Ectodermal cell (in vitro differentiated cells): ENCODE measurements around the gene MBOAT1.
"Not testable (repeated sequence)": the region's sequence is repeated elsewhere in the genome, so short reads cannot be mapped to it uniquely, and the experiment has no call there.

Experiments used
- H3K27ac ChIP-seq: 2 replicates; pipeline ENCODE4 v1.7.0; 2013; ENCODE audit warnings: mild to moderate bottlenecking, low read depth, low read length; ENCODE audit not compliant: insufficient read depth, poor library complexity, severe bottlenecking
- H3K27me3 ChIP-seq: 2 replicates; pipeline ENCODE4 v1.7.0; 2013; ENCODE audit warnings: mild to moderate bottlenecking, low read length; ENCODE audit not compliant: insufficient read depth, control insufficient read depth, poor library complexity, severe bottlenecking
- H3K36me3 ChIP-seq: one replicate; pipeline ENCODE4 v1.7.0; 2013; ENCODE audit warnings: low read length; ENCODE audit not compliant: control insufficient read depth, insufficient read depth
- H3K4me1 ChIP-seq: one replicate; pipeline ENCODE4 v1.7.0; 2013; ENCODE audit warnings: low read length; ENCODE audit not compliant: control insufficient read depth, insufficient read depth
- H3K4me3 ChIP-seq: 2 replicates; pipeline ENCODE4 v1.7.0; 2013; ENCODE audit warnings: low read depth, low read length, control low read depth; ENCODE audit not compliant: insufficient read depth
- H3K9me3 ChIP-seq: 2 replicates; pipeline ENCODE4 v1.7.0; 2013; ENCODE audit warnings: mild to moderate bottlenecking, low read length, moderate library complexity; ENCODE audit not compliant: control insufficient read depth
- whole genome bisulfite sequencing, 2 experiments: methylation state at CpG; one replicate each; pipeline ENCODE4 v1.1.7; 2013; ENCODE audit warnings: missing lambda C conversion rate in 2 of 2; 5-methylcytosine and 5-hydroxymethylcytosine counted together

MBOAT1 gene

DNA sequence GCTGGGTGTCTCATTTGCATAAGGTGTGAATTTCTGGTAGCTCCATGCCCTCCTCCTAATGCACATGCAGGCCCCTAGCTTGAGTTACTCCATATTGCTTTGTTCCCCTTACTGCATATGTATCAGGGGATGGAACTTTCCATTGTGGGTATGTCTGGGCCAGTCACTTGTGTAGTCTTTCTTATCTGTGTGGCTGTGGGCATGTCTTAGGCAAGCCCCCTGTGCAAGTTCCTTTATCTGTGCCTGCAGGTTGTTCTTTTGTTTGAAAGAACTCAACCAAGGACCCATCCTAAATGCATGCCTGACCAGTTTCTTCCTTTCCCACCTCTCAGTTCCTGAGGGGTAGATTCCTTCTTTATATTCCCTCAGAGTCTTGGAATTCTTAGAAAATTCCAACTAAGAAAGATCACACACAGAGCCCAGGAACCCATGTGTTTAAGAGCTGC lies 23.6 kb downstream of the MBOAT1 start:
- H3K36me3 ChIP-seq: no peaks in the 10 kb centered on the region
- peaks cover 2% of the 10 kb centered on the region for H3K9me3 ChIP-seq
- H3K4me3 ChIP-seq: no peak overlapping the region
- H3K27me3 ChIP-seq: no peaks in the 10 kb centered on the region
- H3K27ac ChIP-seq: no peak overlapping the region
- no peaks in the 10 kb centered on the region for H3K4me1 ChIP-seq

DNA sequence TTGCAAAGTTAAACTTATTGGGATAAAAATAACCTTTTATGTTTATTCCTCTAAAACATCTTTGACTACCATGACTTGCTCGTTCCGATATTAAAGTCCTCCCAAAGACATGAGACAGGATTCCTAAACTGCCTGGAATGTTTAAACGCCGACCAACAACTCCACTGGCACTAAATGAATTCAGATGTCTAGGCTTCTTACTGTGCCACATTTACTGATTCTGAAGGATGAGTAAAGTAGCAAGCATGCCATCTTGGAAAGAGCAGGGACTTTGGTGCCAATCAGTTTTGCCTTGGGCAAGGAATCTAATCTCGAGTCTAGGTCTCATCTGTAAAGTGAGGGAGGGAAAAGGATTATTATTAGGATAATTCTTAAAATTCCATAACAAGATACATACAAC lies 25.3 kb downstream of the MBOAT1 start:
- no peaks in the 10 kb centered on the region for H3K36me3 ChIP-seq
- H3K27ac ChIP-seq: no peak overlapping the region
- no peaks in the 10 kb centered on the region for H3K4me1 ChIP-seq
- WGBS, 2 experiments: 92 to 97% methylated on average over 4 to 5 of the region's 5 CpGs
- peaks cover 2% of the 10 kb centered on the region for H3K9me3 ChIP-seq
- H3K4me3 ChIP-seq: no peak overlapping the region
- H3K27me3 ChIP-seq: no peaks in the 10 kb centered on the region

DNA sequence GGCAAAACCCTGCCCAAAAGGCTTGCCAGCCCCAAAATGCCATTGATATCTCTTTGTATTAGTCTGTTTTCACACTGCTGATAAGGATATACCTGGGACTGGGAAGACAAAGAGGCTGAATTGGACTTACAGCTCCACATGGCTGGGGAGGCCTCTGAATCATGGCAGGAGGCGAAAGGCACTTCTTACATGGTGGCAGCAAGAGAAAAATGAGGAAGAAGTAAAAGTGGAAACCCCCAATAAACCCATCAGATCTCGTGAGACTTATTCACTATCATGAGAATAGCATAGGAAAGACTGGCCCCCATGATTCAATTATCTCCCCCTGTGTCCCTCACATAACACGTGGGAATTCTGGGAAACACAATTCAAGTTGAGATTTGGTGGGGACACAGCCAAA lies 28.6 kb downstream of the MBOAT1 start:
- 88 to 91% methylated on average over 3 of the region's 3 CpGs for WGBS, 2 experiments
- no peak overlapping the region for H3K4me3 ChIP-seq
- no peak overlapping the region for H3K27ac ChIP-seq

DNA sequence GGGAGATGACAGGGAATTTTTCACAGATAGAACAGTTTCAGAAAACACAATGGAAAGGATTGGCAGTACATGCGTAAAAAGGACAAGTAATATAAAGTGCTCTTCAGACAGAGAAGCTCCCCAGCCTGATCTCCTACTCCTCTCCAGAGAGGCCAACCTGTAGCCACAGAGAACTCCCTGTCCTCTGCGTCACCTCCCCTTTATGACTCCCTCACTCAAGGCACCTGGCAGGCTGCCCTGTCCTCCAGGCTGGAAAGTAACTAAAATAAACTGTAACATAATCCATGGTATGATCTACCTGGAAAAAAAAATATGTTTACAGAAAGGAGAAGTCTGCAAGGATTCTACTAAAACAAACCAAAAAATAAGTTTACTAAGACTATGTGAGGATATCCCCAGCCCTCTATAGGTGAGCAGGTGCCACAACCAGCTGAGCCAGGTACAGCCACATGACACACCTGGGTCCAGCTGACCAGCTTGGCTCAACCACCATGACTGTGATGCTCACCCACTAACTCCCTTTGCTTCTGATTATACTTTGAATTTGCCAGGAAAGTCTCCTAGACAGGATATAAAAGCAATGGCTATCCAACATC lies 29.2 kb downstream of the MBOAT1 start:
- no peak overlapping the region for H3K27ac ChIP-seq
- H3K36me3 ChIP-seq: no peaks in the 10 kb centered on the region
- H3K27me3 ChIP-seq: no peaks in the 10 kb centered on the region
- no peaks in the 10 kb centered on the region for H3K4me1 ChIP-seq
- 59 to 76% methylated on average over 2 of the region's 2 CpGs for WGBS, 2 experiments
- H3K9me3 ChIP-seq: no peaks in the 10 kb centered on the region
- no peak overlapping the region for H3K4me3 ChIP-seq

More for the DNA sequence above, 28.6 kb downstream of the MBOAT1 start:
- Histone ChIP-seq H3K27me3 (no peaks in the 10 kb centered on the region), H3K4me1 (no peaks in the 10 kb centered on the region), H3K9me3 (no peaks in the 10 kb centered on the region), H3K36me3 (no peaks in the 10 kb centered on the region)

DNA sequence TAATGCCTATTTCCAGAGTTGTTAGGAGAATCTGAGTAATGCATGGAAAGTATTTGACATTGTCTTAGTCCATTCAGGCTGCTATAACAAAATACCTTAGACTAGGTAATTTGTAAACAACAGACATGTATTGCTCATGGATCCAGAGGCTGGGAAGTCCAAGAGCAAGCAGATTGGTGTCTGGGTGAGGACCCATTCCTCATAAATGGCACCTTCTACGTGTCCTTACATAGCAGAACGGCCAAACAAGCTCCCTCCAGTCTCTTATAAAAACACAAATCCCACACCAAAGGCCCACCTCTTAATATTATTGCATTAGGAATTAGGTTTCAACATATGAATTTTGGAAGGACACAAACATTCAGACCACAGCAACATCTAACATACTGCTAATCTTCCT lies 30.2 kb downstream of the MBOAT1 start:
- H3K4me1 ChIP-seq: no peaks in the 10 kb centered on the region
- no peak overlapping the region for H3K27ac ChIP-seq
- WGBS, 2 experiments: 77 to 88% methylated on average over 2 of the region's 2 CpGs
- H3K4me3 ChIP-seq: no peak overlapping the region
- no peaks in the 10 kb centered on the region for H3K9me3 ChIP-seq
- no peaks in the 10 kb centered on the region for H3K36me3 ChIP-seq
- no peaks in the 10 kb centered on the region for H3K27me3 ChIP-seq

DNA sequence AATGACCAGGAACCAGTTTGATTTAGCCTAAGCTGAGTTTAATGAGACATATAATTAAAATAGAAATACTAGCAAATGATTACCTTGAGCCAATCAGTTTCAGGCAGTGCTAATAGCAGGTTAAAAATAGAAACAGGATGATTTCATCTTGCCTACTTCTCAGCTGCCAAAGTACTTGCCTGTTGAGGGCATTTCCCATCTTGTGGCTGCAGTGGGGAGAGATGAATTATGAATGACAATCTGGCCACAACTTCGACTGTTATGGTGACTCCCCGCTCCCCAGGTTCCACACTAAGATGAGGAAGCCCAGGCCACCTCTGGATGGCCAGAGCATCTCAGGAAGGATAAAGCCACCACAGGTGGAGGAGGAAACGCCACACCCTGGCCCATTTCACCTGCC lies 31.3 kb downstream of the MBOAT1 start:
- H3K36me3 ChIP-seq: no peaks in the 10 kb centered on the region
- WGBS, 2 experiments: 89 to 93% methylated on average over 3 of the region's 3 CpGs
- H3K9me3 ChIP-seq: no peaks in the 10 kb centered on the region
- H3K27me3 ChIP-seq: no peaks in the 10 kb centered on the region
- no peak overlapping the region for H3K27ac ChIP-seq
- H3K4me1 ChIP-seq: no peaks in the 10 kb centered on the region
- no peak overlapping the region for H3K4me3 ChIP-seq

DNA sequence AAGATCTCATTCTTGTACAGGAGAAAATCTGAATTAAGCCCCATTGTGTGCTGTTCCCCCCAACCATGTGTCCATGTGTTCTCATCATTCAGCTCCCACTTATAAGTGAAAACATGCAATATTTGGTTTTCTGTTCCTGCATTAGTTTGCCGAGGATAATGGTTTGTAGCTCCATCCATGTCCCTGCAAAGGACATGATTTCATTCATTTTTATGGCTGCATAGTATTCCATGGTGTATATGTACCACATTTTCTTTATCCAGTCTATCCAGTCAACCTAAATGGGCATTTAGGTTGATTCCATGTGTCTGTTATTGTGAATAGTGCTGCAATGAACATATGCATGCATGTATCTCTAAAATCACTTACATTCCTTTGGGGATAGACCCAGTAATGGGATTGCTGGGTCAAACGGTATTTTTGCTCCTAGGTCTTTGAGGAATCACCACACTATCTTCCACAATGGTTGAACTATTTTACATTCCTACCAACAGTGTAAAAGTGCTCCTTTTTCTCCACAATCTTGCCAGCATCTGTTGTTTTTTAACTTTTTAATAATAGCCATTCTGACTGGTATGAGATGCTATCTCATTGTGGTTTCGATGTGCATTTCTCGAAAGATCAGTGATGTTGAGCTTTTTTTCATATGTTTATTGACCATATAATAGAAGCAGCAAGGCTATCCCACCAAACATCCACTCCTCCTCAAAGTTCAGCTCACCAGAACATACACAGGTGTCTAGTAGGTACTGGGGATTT lies 32.8 kb downstream of the MBOAT1 start:
- not testable (repeated sequence) for H3K36me3 ChIP-seq, H3K9me3 ChIP-seq, H3K27me3 ChIP-seq, H3K4me1 ChIP-seq, H3K4me3 ChIP-seq, H3K27ac ChIP-seq
- 78 to 83% methylated on average over 4 of the region's 4 CpGs for WGBS, 2 experiments

DNA sequence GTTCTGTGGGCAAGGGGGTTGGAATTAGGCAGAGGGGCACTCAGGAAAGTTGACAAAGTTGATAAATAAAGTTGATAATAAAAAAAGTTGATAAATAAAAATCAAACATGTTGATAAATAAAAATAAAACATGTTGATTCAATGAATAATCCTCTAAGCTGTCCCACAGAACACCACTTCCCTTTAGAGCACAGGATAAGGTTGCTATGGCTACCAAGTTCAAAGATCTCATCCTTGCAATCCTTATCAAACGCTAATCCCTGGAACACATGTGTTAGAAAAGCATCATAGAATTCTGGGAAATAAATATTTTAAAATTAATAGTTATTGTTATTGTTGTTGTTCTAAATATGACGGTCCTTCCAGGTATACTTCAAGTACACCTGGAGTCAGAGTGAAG lies 33.9 kb downstream of the MBOAT1 start:
- Histone ChIP-seq H3K9me3 (no peaks in the 10 kb centered on the region), H3K27ac (no peak overlapping the region), H3K36me3 (no peaks in the 10 kb centered on the region), H3K27me3 (no peaks in the 10 kb centered on the region), H3K4me3 (no peak overlapping the region), H3K4me1 (no peaks in the 10 kb centered on the region)
- WGBS, 2 experiments: 87 to 88% methylated on average over 1 to 2 of the region's 2 CpGs

DNA sequence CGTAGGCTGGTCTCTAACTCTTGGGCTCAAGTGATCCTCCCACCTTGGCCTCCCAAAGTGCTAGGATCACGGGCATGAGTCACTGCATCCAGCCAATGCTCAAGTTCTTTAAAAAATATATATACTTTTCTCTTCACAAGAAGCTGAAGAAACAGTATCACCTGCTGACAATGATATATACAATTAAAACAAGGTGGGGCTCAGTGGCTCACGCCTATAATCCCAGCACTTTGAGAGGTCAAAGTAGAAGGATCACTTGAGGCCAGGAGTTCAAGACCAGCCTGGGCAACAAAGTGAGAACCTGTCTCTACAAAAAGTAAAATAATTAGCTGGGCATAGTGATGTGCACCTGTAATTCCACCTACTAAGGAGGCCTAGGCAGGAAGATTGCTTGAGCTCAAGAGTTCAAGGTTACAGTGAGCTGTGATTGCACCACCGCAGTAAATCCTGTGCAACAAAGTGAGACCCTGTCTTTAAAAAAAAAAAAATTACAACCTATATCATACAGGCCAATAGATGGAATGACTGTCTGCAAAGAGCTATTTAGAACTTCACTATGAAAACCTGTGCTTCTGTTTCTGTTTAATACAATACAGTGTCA lies 36.4 kb downstream of the MBOAT1 start:
- H3K9me3 ChIP-seq: no peaks in the 10 kb centered on the region
- 85 to 86% methylated on average over 4 of the region's 4 CpGs for WGBS, 2 experiments

DNA sequence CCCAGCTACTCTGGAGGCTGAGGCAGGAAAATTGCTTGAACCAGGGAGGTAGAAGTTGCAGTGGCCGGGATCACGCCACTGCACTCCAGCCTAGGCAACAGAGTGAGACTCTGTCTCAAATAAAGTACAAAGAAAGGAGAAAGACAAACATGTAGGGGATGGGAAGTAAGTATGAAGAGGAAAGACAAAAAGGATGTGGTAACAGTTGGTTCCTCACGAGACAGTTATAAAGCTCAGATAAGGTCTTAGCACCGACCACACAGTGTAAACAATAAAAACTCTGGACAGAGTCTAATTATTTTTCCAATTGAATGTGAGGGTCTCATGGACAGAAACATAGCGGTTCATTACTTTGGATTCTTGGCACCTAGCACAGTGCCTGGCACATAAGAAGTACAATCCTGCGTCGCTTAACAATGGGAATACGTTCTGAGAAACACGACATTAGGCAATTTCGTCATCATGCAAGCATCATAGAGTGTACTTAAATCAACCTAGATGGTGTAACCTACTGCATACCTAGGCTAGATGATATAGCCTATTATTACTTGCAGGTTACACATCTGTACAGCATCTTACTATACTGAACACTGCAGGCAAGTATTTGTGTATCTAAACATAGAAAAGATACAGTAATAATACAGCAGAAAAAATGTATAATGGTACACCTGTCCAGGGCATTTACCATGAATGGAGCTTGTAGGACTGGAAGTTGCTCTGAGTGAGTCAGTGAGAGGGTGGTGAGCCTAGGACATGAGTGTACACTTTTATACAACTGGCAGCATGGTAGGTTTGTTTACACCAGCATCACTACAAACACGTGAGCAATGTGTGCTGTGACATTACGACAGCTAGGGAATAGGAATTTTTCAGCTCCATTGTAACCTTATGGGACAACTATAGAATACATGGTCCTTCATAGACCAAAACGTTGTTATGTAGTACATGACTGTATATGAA lies 38.2 kb downstream of the MBOAT1 start:
- no peak overlapping the region for H3K4me3 ChIP-seq
- H3K27me3 ChIP-seq: no peaks in the 10 kb centered on the region
- H3K9me3 ChIP-seq: no peaks in the 10 kb centered on the region
- H3K27ac ChIP-seq: no peak overlapping the region
- H3K36me3 ChIP-seq: no peaks in the 10 kb centered on the region
- WGBS, 2 experiments: 96% methylated on average over 12 to 13 of the region's 13 CpGs
- H3K4me1 ChIP-seq: no peaks in the 10 kb centered on the region

More for the DNA sequence above, 36.4 kb downstream of the MBOAT1 start:
- Histone ChIP-seq H3K27me3 (no peaks in the 10 kb centered on the region), H3K4me1 (no peaks in the 10 kb centered on the region), H3K4me3 (no peak overlapping the region), H3K36me3 (no peaks in the 10 kb centered on the region), H3K27ac (no peak overlapping the region)
